GM18951 (cell line): ENCODE data around the gene NYNRIN.

Source experiments
- POLR2A ChIP-seq: IDR thresholded peaks from 4 replicates; pipeline ENCODE4 v1.6.1; 2011; ENCODE audit warnings: mild to moderate bottlenecking; ENCODE audit not compliant: insufficient read length, insufficient read depth; ENCODE audit errors: extremely low read depth
- in situ Hi-C: fragments of 300-500 bp; cut with MboI; formaldehyde crosslinking; loops from one replicate; pipeline ENCODE4 v1.12.0; 2022; ENCODE audit warnings: low sequenced_read_pairs, mixed read lengths, inconsistent platforms; ENCODE audit not compliant: unreplicated experiment

The NYNRIN gene

GRCh38 chr14:24401810-24402702 is 3.3 kb downstream of the NYNRIN start:
- TF ChIP-seq POLR2A: no peak
- in situ Hi-C loops: no loop called here

DNA sequence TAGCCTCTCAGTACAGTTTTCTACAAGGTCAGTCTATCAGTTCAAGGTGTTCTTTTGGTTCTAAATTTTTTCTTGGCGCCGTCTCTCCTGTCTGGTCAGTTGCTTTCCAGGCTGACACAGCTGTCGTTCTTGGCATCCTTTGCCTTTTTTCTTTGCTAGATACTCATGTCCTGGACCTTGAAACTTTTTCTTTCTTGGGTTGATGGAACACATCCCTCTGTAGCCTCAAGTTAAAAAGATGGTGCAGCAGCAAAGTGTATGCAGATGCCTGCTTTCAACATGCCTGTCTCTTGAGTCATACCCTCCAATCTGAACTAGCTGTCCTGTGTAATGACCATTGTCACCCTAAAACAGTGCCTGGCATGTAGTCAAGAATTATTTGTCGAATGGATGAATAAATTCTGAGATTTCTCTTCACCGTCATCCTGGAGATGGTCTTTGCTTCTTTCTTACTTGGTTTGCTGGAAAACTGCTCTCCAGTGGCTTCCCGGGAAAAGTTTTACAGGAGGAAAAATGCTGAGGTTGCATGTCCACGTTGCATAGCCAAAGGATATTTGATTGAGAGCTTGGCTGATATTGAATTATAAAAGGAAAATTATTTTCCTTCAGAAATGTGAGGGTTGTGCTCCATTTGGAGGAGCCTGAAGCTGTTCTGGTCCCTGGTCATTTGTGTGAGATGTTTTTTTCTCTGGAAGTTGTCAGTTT is 4.6 kb downstream of the NYNRIN start:
- no peak for TF ChIP-seq POLR2A
- in situ Hi-C loops: no loop called here

GRCh38 chr14:24404814-24405213 is 6.0 kb downstream of the NYNRIN start:
- in situ Hi-C loops: no loop called here
- TF ChIP-seq POLR2A: no peak

- no peak for TF ChIP-seq POLR2A
- in situ Hi-C loops: no loop called here
Measured at GRCh38 chr14:24406416-24406815, 7.6 kb downstream of the NYNRIN start.

GRCh38 chr14:24407608-24408325 is 9.0 kb downstream of the NYNRIN start:
- in situ Hi-C loops: no loop called here
- no peak for TF ChIP-seq POLR2A

DNA sequence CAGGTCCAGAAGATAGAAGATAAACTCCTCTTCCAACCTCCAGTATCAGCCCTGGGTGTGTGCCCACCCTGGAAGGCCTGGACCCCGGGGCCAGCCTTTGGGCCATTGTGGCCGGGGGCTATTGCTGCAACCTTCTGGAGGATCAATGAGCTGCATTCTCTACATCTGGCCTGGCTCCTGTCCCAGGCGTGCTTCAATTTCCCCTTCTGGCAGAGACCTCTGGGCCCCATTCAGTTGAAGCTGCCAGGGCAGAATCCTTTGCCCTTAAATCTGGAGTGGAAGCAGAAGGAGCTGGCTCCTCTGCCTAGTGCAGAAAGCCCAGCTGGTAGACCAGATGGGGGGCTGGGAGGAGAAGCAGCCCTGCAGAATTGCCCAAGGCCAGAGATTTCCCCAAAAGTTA is 10.0 kb downstream of the NYNRIN start:
- in situ Hi-C loops: no loop called here

DNA sequence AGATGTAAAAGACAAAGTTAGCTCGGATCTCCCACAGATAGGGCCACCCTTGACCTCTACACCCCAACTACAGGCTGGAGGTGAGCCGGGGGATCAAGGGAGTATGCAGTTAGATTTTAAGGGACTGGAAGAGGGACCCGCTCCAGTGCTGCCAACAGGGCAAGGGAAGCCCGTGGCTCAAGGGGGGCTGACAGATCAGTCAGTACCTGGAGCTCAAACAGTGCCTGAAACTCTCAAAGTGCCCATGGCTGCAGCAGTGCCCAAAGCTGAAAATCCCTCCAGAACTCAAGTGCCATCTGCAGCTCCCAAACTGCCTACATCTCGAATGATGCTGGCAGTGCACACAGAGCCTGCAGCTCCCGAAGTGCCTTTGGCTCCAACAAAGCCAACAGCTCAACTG is 10.4 kb downstream of the NYNRIN start:
- TF ChIP-seq POLR2A: no peak
- in situ Hi-C loops: no loop called here

More for the DNA sequence above, 10.0 kb downstream of the NYNRIN start:
- no peak for TF ChIP-seq POLR2A

DNA sequence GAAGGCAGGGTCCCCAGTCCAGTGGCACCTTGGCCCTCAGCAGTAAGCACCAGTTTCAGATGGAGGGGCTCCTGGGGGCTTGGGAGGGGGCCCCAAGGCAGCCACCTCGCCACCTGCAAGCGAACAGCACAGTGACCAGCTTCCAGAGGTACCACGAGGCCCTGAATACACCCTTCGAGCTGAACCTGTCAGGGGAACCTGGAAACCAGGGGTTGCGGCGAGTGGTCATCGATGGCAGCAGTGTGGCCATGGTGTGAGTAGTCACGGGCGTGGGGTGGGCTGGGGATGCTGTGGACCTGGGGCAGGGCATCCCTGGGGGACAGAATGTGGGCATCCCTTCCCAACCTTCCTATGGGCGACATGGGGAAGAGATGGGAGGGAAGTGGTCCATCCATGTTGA is 11.2 kb downstream of the NYNRIN start:
- in situ Hi-C loops: no loop called here
- TF ChIP-seq POLR2A: no peak

DNA sequence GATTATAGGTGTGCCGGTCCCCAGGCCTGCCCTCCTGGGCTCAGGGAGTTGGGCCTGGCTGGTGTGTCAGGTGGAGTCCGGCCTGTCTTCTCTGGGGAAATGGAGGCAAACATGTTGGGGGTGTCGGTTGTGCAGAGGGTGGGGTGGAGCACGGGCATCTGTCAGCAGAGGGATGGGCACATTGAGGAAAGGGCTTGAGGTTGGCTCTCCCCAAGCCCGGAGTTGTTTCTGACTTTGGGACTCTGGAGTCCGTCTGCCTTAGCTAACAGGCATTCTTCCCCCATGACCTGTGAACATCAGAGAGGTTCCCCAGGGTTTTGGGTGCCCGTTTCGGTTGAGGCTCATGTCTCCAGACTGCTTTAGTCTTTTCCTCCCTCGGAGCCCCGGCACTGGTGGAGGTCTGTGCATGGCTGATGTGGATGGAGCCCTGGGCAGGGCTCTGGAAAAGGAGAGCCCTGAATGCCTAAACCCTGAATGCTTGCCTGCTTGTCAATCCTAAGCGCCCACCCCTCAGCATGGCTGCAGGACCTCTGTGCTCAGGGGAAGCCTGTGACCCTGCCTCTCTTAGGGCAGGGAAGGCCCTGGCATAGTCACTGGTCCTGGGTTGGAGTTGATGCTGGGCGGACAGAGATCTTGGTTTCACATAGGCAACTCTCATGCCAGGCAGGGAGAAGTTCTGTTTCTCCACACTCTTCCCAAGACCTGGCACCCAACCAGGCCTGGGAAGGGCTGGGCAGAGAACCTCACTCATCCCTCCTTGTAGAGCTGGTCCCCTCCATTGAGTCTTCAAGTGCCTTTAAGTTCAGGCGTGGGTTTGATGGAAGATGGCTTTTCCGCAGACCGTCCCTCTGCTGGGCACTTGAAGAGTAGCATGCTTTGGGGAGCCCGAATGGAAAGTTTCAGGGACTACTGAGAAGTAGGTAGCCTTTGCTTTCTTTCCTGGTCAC is 12.9 kb downstream of the NYNRIN start:
- TF ChIP-seq POLR2A: no peak
- in situ Hi-C loops: no loop called here

GRCh38 chr14:24414077-24414476 is 15.3 kb downstream of the NYNRIN start:
- in situ Hi-C loops: no loop called here
- TF ChIP-seq POLR2A: no peak

GRCh38 chr14:24414732-24415420 is 16.1 kb downstream of the NYNRIN start:
- no peak for TF ChIP-seq POLR2A

GRCh38 chr14:24415421-24416253 is 16.8 kb downstream of the NYNRIN start:
- in situ Hi-C loops: no loop called here
- TF ChIP-seq POLR2A: no peak

More at GRCh38 chr14:24414732-24415420, 16.1 kb downstream of the NYNRIN start:
- in situ Hi-C loops: no loop called here
